Spleen (tissue), 11 donors: ENCODE measurements around the gene WDR70. TPM values are rescaled to one million over a fixed set of nuclear protein-coding genes. Genes with fewer than 3 reads are reported as not detected.

ENCODE experiments used
- DNase-seq: peaks from one replicate; pipeline ENCODE4 v3.0.0-alpha.2; 2020
- H3K27ac ChIP-seq, 8 donors: fragments of 200-600 bp; sonication (generic) in 7 of 8; 1 replicate in 4 of 8; 2 replicates in 4 of 8; pipeline versions ENCODE4 v1.5.0 to v1.8.0; 2016 to 2021; ENCODE audit warnings: inconsistent platforms in 4 of 8, mild to moderate bottlenecking in 4 of 8, moderate library complexity in 1 of 8
- H3K27me3 ChIP-seq, 7 donors: fragments of 200-600 bp; sonication (generic) in 6 of 7; replicated peaks in 1 of 7; 1 replicate in 4 of 7; 2 replicates in 3 of 7; pipeline versions ENCODE4 v1.5.0 to v1.8.0; 2016 to 2021; ENCODE audit warnings: inconsistent platforms in 3 of 7, mild to moderate bottlenecking in 1 of 7
- H3K36me3 ChIP-seq, 6 donors: fragments of 200-600 bp; sonication (generic) in 5 of 6; 1 replicate in 4 of 6; 2 replicates in 2 of 6; pipeline versions ENCODE4 v1.5.0 to v1.8.0; 2016 to 2021; ENCODE audit warnings: inconsistent platforms in 2 of 6
- H3K4me1 ChIP-seq, 6 donors: fragments of 200-600 bp; sonication (generic) in 5 of 6; 1 replicate in 3 of 6; 2 replicates in 3 of 6; pipeline versions ENCODE4 v1.5.0 to v1.8.0; 2016 to 2021; ENCODE audit warnings: inconsistent platforms in 3 of 6
- H3K4me3 ChIP-seq, 8 donors: fragments of 200-600 bp; sonication (generic) in 7 of 8; 1 replicate in 4 of 8; 2 replicates in 4 of 8; pipeline versions ENCODE4 v1.5.0 to v1.8.0; 2016 to 2021; ENCODE audit warnings: inconsistent platforms in 4 of 8, mild to moderate bottlenecking in 4 of 8, moderate library complexity in 2 of 8
- H3K9me3 ChIP-seq, 8 donors: fragments of 200-600 bp; sonication (generic) in 7 of 8; 1 replicate in 4 of 8; 2 replicates in 4 of 8; pipeline versions ENCODE4 v1.5.0 to v1.8.0; 2016 to 2021; ENCODE audit warnings: inconsistent platforms in 4 of 8
- POLR2A ChIP-seq, 3 donors: fragments of 450-650 bp; IDR thresholded peaks; one replicate each; pipeline ENCODE4 v1.5.1; 2017; ENCODE audit warnings: antibody characterized with exemption in 3 of 3, mild to moderate bottlenecking in 1 of 3
- POLR2AphosphoS5 ChIP-seq, 3 donors: sonication (generic); formaldehyde crosslinking; IDR thresholded peaks; one replicate each; pipeline ENCODE4 v1.5.1; 2017; ENCODE audit warnings: antibody characterized with exemption in 3 of 3
- WGBS, 5 donors: extraction: QIAGEN DNeasy Blood & Tissue Kit in 3 of 5; methylation state at CpG; one replicate each; pipeline versions ENCODE4 v1.1.5 to v1.1.7; 2013 to 2018; 5-methylcytosine and 5-hydroxymethylcytosine counted together
- intact Hi-C: fragments of 100-400 bp; cut with DNase I; formaldehyde crosslinking; loops from one replicate; pipeline ENCODE4 v1.15.0; 2023; ENCODE audit warnings: low total_unique reads
- polyA plus RNA-seq, 3 donors: library from polyadenylated mRNA; stranded (reverse); fragments of 200-250 nt; gene quantifications; one replicate each; pipeline ENCODE4 v1.2.1, GENCODE V29; 2013
- total RNA-seq, 7 donors: library from RNA; depleted of rRNA in 3 of 7; stranded (reverse); fragments of >200 nt in 3 of 7; fragmentation: NEBNext Ultra II Directional in 4 of 7; extraction: Animal tissue kit (Norgen Biotek cat#: 25700) in 4 of 7; gene quantifications; one replicate each; pipeline versions ENCODE4 v1.1.0 to v1.2.1, GENCODE V29; 2016 to 2021
- TF ChIP-seq, protein P1 (sequence below), 11 experiments: fragments of 200-600 bp in 7 of 11; fragments of 450-650 bp in 4 of 11; sonication (generic) in 4 of 11; IDR thresholded peaks in 8 of 11; conservative IDR thresholded peaks in 3 of 11; 1 replicate in 7 of 11; 2 replicates in 4 of 11; pipeline versions ENCODE4 v1.4.0 to v1.8.0; 2016 to 2021; ENCODE audit warnings: antibody characterized with exemption in 11 of 11, inconsistent platforms in 4 of 11, mild to moderate bottlenecking in 1 of 11
- donor health status: healthy with polysubstance abuse.
- donor health status: DM: no; HTN: no; CAD: no; lungs with moderate emphysema.
- donor health status: DM: no; HTN: no; CAD: no.
- donor health status: Bipolar disorder and iron deficiency.
- donor health status: healthy.
- donor health status: DM: no; HTN: no; CAD: no.
- donor health status: DM: yes; HTN: yes; CAD: no.

The WDR70 gene
- total and polyA plus RNA-seq, 10 donors = 24.7 to 51.7 (median 33.4) TPM

- Histone ChIP-seq H3K4me1 (peaks cover 0 to 22% (median 6%) of the 10 kb centered on the region in 6 donors), H3K27me3 (no peaks in the 10 kb centered on the region), H3K36me3 (peaks cover 0 to 29% (median 0%) of the 10 kb centered on the region in 6 donors), H3K4me3 (no peak overlapping the region), H3K9me3 (no peaks in the 10 kb centered on the region), H3K27ac (no peak overlapping the region)
- WGBS, 5 donors = 60 to 70% (median 63%) methylated on average over 8 of the region's 8 CpGs
- intact Hi-C loops = no loop called here
- DNase-seq = no peak
- TF ChIP-seq, protein P1, sequence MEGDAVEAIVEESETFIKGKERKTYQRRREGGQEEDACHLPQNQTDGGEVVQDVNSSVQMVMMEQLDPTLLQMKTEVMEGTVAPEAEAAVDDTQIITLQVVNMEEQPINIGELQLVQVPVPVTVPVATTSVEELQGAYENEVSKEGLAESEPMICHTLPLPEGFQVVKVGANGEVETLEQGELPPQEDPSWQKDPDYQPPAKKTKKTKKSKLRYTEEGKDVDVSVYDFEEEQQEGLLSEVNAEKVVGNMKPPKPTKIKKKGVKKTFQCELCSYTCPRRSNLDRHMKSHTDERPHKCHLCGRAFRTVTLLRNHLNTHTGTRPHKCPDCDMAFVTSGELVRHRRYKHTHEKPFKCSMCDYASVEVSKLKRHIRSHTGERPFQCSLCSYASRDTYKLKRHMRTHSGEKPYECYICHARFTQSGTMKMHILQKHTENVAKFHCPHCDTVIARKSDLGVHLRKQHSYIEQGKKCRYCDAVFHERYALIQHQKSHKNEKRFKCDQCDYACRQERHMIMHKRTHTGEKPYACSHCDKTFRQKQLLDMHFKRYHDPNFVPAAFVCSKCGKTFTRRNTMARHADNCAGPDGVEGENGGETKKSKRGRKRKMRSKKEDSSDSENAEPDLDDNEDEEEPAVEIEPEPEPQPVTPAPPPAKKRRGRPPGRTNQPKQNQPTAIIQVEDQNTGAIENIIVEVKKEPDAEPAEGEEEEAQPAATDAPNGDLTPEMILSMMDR (IDR thresholded peaks at IDR 0.05 in 8 of 11, conservative IDR thresholded peaks at IDR 0.05 in 3 of 11) = no peak
- TF ChIP-seq POLR2A (IDR thresholded peaks at IDR 0.05) = no peak
- TF ChIP-seq POLR2AphosphoS5 (IDR thresholded peaks at IDR 0.05) = no peak
These were observed 338.7 kb downstream of the WDR70 start for GRCh38 chr5:37717613-37718431.

DNA sequence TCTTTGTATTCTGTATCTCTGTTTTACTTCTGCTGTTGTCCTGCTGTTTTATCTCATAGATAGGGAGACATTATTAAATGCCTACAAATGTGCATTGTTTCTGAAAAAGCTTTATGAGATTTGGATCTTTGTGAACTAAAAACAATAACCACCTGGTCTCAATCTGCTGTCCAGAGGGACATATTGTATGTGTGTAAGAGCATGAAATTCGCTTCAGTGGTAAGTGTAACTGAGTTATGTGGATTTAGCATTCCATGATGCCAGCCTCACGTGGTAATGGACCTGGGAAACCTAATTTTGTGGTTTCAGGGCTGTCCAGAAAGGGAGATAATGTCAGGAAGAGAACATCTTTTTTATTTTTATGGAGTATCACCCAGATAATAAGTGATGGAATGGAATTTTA, 341.4 kb downstream of the WDR70 start:
- TF ChIP-seq POLR2A (IDR thresholded peaks at IDR 0.05) = no peak
- TF ChIP-seq, protein P1 (IDR thresholded peaks at IDR 0.05 in 8 of 11, conservative IDR thresholded peaks at IDR 0.05 in 3 of 11) = no peak
- TF ChIP-seq POLR2AphosphoS5 (IDR thresholded peaks at IDR 0.05) = no peak
- no peak overlapping the region for H3K4me3 ChIP-seq
- 91 to 96% (median 93%) methylated on average over 2 of the region's 2 CpGs for WGBS, 5 donors

GRCh38 chr5:37721447-37721871, 342.3 kb downstream of the WDR70 start:
- Histone ChIP-seq H3K27ac (no peak overlapping the region), H3K36me3 (peaks cover 0 to 66% (median 11%) of the 10 kb centered on the region in 6 donors), H3K9me3 (no peaks in the 10 kb centered on the region), H3K4me1 (peaks cover 0 to 22% (median 6%) of the 10 kb centered on the region in 6 donors), H3K27me3 (no peaks in the 10 kb centered on the region), H3K4me3 (no peak overlapping the region)
- intact Hi-C loops = no loop called here
- TF ChIP-seq, protein P1 (IDR thresholded peaks at IDR 0.05 in 8 of 11, conservative IDR thresholded peaks at IDR 0.05 in 3 of 11) = no peak
- no peak for TF ChIP-seq POLR2A (IDR thresholded peaks at IDR 0.05)
- TF ChIP-seq POLR2AphosphoS5 (IDR thresholded peaks at IDR 0.05) = no peak
- WGBS, 5 donors = 41 to 74% (median 51%) methylated on average over 5 of the region's 5 CpGs
- DNase-seq = no peak

More for the DNA sequence above, 341.4 kb downstream of the WDR70 start:
- Histone ChIP-seq H3K27ac (no peak overlapping the region), H3K4me1 (peaks cover 0 to 22% (median 6%) of the 10 kb centered on the region in 6 donors), H3K36me3 (peaks cover 0 to 57% (median 7%) of the 10 kb centered on the region in 6 donors), H3K27me3 (no peaks in the 10 kb centered on the region), H3K9me3 (no peaks in the 10 kb centered on the region)
- intact Hi-C loops = no loop called here
- no peak for DNase-seq
